Bronchial epithelial cell (primary cell): Measurements from ENCODE around the gene IGDCC3. TPM values are rescaled to one million over a fixed set of nuclear protein-coding genes. Genes with fewer than 3 reads are reported as not detected.
"Not testable (repeated sequence)": the region's sequence is repeated elsewhere in the genome, so short reads cannot be mapped to it uniquely, and the experiment has no call there.

ENCODE experiments used
- DNase-seq: peaks from one replicate; pipeline ENCODE4 v3.0.0-alpha.2; 2010; ENCODE audit warnings: low read depth
- FAIRE-seq: peaks from 2 replicates; lab custom pipeline; 2011; peaks lifted over from hg19 to GRCh38; lab: Jason Lieb, UNC
- H3K27me3 ChIP-seq: 2 replicates; pipeline ENCODE4 v1.5.1; 2011; ENCODE audit warnings: low read length; ENCODE audit not compliant: control insufficient read depth, insufficient read depth
- H3K36me3 ChIP-seq: 2 replicates; pipeline ENCODE4 v1.5.1; 2011; ENCODE audit warnings: low read length; ENCODE audit not compliant: control insufficient read depth, insufficient read depth
- H3K4me3 ChIP-seq: 2 replicates; pipeline ENCODE4 v1.5.1; 2011; ENCODE audit warnings: mild to moderate bottlenecking, low read depth, low read length, control low read depth
- total RNA-seq: library from RNA; depleted of rRNA; stranded (reverse); fragments of >200 nt; gene quantifications from 2 replicates; pipeline ENCODE4 v1.2.1, GENCODE V29; 2014
- TF ChIP-seq, protein P1 (sequence below): IDR thresholded peaks from 2 replicates; pipeline ENCODE4 v1.5.1; 2011; ENCODE audit warnings: mild to moderate bottlenecking, moderate library complexity, low read length, control low read depth, inconsistent platforms; ENCODE audit not compliant: insufficient read depth, severe bottlenecking

IGDCC3 gene
- total RNA-seq, 1 donor from 2014 or later: not detected

DNA sequence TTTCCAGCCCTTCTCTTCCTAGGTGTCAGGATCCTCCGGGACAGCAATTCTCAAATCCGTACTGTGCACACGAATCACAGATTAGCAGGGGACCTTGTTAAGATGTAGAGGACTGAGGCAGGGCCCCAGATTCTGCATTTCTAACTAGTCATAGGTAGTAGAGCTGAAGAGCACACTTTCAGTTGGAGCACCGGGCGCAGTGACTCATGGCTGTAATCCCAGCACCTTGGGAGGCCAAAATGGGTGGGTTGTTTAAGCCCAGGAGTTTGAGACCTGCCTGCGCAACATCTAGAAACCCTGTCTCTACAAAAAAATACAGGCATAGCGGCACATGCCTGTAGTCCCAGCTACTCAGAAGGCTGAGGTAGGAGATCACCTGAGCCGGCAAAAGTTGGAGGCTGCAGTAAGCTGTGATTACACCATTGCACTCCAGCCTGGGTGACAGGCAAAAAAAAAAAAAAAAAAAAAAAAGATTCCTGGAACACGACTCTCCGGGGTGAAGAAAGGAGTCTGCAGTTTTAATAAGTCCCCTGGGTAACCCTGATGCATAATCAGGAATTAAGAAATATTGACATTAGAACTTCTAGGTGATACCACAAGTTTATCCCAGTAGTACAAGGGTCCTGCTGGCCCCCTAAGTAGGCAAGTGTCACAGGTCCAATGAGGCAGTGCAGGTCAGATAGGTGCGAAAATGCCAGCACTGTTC, 21.4 kb upstream of the IGDCC3 start:
- DNase-seq (no peak), FAIRE-seq (no peak)
- H3K36me3 ChIP-seq: no peaks in the 10 kb centered on the region
- H3K27me3 ChIP-seq: peaks cover 21% of the 10 kb centered on the region
- H3K4me3 ChIP-seq: no peak overlapping the region
- TF ChIP-seq, protein P1, sequence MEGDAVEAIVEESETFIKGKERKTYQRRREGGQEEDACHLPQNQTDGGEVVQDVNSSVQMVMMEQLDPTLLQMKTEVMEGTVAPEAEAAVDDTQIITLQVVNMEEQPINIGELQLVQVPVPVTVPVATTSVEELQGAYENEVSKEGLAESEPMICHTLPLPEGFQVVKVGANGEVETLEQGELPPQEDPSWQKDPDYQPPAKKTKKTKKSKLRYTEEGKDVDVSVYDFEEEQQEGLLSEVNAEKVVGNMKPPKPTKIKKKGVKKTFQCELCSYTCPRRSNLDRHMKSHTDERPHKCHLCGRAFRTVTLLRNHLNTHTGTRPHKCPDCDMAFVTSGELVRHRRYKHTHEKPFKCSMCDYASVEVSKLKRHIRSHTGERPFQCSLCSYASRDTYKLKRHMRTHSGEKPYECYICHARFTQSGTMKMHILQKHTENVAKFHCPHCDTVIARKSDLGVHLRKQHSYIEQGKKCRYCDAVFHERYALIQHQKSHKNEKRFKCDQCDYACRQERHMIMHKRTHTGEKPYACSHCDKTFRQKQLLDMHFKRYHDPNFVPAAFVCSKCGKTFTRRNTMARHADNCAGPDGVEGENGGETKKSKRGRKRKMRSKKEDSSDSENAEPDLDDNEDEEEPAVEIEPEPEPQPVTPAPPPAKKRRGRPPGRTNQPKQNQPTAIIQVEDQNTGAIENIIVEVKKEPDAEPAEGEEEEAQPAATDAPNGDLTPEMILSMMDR: no peak

DNA sequence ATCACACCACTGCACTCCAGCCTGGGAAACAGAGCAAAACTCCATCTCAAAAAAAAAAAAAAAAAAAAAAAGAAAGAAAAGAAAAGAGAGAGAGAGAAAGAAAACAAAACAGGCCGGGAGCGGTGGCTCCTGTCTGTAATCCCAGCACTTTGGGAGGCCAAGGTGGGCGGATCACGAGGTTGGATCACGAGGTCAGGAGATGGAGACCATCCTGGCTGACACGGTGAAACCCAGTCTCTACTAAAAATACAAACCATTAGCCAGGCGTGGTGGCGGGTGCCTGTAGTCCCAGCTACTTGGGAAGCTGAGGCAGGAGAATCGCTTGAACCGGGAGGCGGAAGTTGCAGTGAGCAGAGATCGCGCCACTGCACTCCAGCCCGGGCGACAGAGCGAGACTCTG, 20.7 kb upstream of the IGDCC3 start:
- H3K4me3 ChIP-seq, H3K36me3 ChIP-seq, DNase-seq, FAIRE-seq: not testable (repeated sequence)
- peaks cover 22% of the 10 kb centered on the region for H3K27me3 ChIP-seq

DNA sequence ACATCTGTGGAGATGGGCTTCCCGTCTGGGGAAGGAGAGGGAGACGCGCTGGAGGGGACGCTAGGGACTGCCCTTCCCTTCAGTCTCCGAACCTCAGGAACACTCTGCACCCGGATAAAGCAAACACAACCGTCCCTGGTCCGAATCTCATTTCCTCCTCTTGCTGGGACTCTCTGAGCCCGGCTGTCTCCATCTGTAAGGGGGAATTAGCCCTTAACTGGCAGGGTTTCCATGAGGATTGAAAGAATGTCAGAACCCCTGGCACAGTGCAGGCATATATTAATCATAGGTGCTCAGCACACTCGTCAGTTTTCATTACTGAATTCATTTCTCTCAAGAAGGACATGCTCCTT, 19.1 kb upstream of the IGDCC3 start:
- FAIRE-seq (no peak), DNase-seq (no peak)
- Histone ChIP-seq H3K4me3 (no peak overlapping the region), H3K36me3 (no peaks in the 10 kb centered on the region), H3K27me3 (peaks cover 22% of the 10 kb centered on the region)
- TF ChIP-seq, protein P1: no peak

GRCh38 chr15:65396283-65396964, 18.6 kb upstream of the IGDCC3 start:
- H3K27me3 ChIP-seq: peaks cover 22% of the 10 kb centered on the region

DNA sequence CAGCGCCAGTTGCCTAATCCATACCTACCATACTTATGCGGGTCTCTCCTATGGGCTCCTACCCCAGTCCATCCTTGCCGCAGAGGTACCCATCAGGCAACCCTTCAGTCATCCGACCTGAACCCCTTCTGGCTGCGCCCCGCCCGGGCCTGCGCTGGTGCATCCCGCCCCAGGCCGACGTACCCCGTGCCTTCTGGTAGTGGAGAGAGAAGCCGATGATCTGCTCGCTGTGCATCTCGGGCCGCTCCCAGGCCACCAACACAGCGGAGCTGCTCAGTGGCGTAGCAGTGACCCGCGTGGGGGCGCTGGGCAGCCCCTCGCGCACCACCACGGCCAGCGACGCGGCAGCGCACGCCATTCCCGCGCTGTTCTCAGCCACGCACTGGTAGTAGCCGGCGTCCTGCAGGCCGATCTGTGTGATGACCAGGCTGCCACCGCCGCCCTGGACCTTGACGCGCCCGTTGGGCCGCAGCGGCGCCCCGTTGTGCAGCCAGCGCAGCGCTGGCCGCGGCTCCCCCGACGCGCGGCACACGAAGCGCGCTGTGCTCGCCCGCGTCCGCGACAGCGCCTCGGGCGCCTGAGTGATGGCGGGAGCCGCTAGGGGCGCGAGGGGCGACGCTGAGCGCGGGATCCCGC, 17.9 kb upstream of the IGDCC3 start:
- Histone ChIP-seq H3K27me3 (peaks cover 24% of the 10 kb centered on the region), H3K4me3 (no peak overlapping the region), H3K36me3 (no peaks in the 10 kb centered on the region)
- no peak for DNase-seq
- TF ChIP-seq, protein P1: no peak
- no peak for FAIRE-seq

More at GRCh38 chr15:65396283-65396964, 18.6 kb upstream of the IGDCC3 start:
- no peak overlapping the region for H3K4me3 ChIP-seq
- TF ChIP-seq, protein P1: no peak
- DNase-seq: no peak
- no peaks in the 10 kb centered on the region for H3K36me3 ChIP-seq
- no peak for FAIRE-seq

GRCh38 chr15:65394936-65395335, 17.1 kb upstream of the IGDCC3 start:
- no peak for DNase-seq
- Histone ChIP-seq H3K4me3 (no peak overlapping the region), H3K36me3 (no peaks in the 10 kb centered on the region), H3K27me3 (peaks cover 24% of the 10 kb centered on the region)
- TF ChIP-seq, protein P1: no peak
- FAIRE-seq: no peak
